Astrocyte of the cerebellum (primary cell): ENCODE data around the gene EPHB2.

Experiments used
- DNase-seq: peaks from one replicate; pipeline ENCODE4 v3.0.0-alpha.2; 2011; ENCODE audit warnings: low read depth
- H3K4me3 ChIP-seq: 2 replicates; pipeline ENCODE4 v1.5.1; 2011; ENCODE audit warnings: mild to moderate bottlenecking, low read depth, low read length, moderate library complexity
- in situ Hi-C: cut with HindIII; loops from 2 replicates; pipeline ENCODE4 v1.10.0; 2017; ENCODE audit warnings: low sequenced_read_pairs
- TF ChIP-seq, protein P1 (sequence below): IDR thresholded peaks from 2 replicates; pipeline ENCODE4 v1.5.1; 2012; ENCODE audit warnings: low read length, low read depth, moderate library complexity, mild to moderate bottlenecking; ENCODE audit errors: missing control alignments

Gene EPHB2

DNA sequence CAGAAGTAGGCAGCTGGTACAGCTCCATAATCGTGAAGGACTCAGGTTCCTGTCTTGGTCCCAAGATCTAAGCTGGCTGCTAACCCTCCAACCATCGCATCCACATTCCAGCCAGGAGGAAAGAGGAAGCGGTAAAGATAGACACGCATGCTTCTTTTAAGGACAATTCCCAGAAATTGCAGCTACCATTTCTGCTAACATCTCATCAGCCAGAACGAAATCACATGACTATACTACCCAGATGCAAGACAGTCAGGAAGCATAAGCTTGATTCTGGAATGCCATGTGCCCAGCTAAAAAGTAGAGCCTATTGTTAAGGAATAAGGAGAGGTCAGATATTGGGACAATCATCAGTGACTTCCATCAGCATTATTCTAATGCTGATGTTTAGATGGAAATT, 110.4 kb downstream of the EPHB2 start:
- TF ChIP-seq, protein P1, sequence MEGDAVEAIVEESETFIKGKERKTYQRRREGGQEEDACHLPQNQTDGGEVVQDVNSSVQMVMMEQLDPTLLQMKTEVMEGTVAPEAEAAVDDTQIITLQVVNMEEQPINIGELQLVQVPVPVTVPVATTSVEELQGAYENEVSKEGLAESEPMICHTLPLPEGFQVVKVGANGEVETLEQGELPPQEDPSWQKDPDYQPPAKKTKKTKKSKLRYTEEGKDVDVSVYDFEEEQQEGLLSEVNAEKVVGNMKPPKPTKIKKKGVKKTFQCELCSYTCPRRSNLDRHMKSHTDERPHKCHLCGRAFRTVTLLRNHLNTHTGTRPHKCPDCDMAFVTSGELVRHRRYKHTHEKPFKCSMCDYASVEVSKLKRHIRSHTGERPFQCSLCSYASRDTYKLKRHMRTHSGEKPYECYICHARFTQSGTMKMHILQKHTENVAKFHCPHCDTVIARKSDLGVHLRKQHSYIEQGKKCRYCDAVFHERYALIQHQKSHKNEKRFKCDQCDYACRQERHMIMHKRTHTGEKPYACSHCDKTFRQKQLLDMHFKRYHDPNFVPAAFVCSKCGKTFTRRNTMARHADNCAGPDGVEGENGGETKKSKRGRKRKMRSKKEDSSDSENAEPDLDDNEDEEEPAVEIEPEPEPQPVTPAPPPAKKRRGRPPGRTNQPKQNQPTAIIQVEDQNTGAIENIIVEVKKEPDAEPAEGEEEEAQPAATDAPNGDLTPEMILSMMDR, result no peak
- H3K4me3 ChIP-seq, result no peak overlapping the region
- in situ Hi-C loops, result loop anchor here (5.0 kb wide), 2 partner anchors 49 to 66 kb away; no protein-coding TSS in a partner anchor
- DNase-seq, result no peak

DNA sequence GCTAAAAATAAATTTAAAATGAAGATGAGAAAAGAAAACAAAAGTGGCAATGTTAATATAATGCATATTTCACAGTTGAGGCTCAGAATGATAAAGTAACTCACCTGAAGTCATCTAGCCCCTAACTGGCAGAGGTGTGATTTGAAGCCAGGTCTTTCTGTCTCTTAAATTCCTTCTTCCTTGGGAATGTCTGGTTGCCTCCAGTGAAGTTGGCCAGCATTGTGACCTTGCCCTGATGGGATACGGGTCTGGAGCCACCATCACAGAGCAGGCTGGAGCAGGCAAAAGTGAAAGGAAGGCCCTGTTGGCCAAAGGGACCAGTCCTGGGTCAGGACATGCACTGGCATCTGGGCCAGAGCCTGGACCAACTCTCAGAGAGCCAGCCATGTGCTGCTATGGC, 111.7 kb downstream of the EPHB2 start:
- no peak overlapping the region for H3K4me3 ChIP-seq
- in situ Hi-C loops, result loop anchor here (5.0 kb wide), 2 partner anchors 50 to 65 kb away; no protein-coding TSS in a partner anchor
- TF ChIP-seq, protein P1, result no peak
- DNase-seq, result no peak

DNA sequence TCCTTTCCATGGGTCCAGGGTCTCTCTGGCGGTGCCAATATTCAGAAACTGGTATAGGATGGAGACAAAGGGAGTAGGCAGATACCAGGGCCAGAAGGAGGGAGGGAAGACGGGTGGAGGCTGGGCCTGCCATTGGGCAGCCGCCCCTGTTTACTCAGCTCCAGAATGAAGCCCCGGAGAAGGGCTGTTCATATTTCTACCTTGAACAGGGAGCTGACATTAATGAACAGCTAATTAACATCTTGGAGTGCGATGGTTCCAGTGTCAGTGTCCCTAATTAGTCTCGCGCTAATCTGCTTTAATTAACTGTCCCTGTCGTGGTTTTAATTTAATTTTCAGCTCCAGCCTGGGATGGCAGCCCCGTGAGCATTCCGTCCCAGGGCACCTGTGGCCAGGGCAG, 113.8 kb downstream of the EPHB2 start:
- no peak for DNase-seq
- in situ Hi-C loops, result loop anchor here (5.0 kb wide), 2 partner anchors 52 to 63 kb away; no protein-coding TSS in a partner anchor
- TF ChIP-seq, protein P1, result no peak
- H3K4me3 ChIP-seq, result no peak overlapping the region

DNA sequence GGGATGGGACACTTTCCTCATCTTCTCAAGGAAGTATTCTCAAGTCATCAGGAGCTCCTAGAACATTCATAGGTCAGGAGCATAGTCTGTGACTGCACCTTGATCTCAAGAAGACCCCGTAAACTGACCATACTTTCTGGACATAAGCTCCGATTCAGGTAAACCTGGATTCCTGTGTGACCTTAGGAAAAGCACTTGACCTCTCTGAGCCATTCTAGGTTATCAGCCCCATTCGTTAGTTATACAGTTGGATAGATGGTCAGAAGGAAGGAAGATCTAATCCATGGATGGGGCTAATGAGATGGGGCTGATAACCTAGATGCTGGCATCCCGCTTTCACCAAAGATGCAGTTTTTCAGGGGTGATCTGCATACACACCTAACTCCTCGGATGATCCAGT, 114.3 kb downstream of the EPHB2 start:
- TF ChIP-seq, protein P1, result no peak
- H3K4me3 ChIP-seq, result no peak overlapping the region
- in situ Hi-C loops, result loop anchor here (5.0 kb wide), 2 partner anchors 53 to 62 kb away; no protein-coding TSS in a partner anchor
- DNase-seq, result no peak

- DNase-seq, result no peak
- in situ Hi-C loops, result no loop called here
- TF ChIP-seq, protein P1, result no peak
- H3K4me3 ChIP-seq, result no peak overlapping the region
These were observed 115.0 kb downstream of the EPHB2 start for GRCh38 chr1:22825486-22826189.

GRCh38 chr1:22826604-22827580, 116.3 kb downstream of the EPHB2 start:
- no peak for DNase-seq
- H3K4me3 ChIP-seq, result no peak overlapping the region
- in situ Hi-C loops, result no loop called here
- TF ChIP-seq, protein P1, result no peak
